Measurements from ENCODE around the gene PACRGL.
"Not testable (repeated sequence)": the region's sequence is repeated elsewhere in the genome, so short reads cannot be mapped to it uniquely, and the experiment has no call there.

Gene PACRGL

DNA sequence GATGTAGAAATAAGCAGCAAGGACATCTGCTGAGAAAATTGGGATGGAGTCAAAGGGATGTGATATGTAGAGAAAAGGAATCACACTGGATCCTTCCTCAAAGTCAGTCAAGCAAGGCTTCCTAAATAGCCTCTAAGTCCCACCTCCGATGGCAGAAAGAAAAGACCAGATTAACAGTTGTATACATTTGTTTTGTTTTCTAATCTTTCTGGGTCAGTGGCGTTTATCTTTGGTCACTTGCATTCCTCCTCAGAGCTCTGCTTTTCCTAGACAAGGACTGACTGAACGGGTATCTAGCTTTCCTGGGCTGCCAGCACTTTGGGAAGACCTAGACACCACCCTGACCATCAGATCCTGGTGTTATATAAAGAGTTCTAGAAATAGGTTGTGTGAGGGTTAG is 23.2 kb downstream of the PACRGL start:
- no peak for DNase-seq (ENCODE audit: low spot score)

DNA sequence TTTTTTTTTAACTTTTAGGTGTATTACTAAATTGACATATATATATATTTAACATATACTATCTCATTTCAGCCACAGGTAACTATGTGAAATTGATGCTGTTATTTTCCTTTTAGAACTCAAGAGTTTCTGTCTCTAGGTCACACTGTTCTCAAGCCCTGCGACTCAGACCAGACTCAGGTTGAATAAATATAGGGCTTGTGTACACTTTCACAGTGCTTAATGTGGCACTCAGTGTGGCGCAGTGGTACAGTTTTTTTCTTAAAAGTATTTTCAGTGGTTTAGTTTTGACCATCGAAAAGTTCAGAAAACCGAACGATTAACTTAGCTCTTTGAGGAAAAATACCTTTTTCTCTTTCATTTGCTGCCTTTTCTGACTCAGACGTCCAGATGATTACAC is 24.7 kb downstream of the PACRGL start:
- no peak for DNase-seq (ENCODE audit: low spot score)

DNA sequence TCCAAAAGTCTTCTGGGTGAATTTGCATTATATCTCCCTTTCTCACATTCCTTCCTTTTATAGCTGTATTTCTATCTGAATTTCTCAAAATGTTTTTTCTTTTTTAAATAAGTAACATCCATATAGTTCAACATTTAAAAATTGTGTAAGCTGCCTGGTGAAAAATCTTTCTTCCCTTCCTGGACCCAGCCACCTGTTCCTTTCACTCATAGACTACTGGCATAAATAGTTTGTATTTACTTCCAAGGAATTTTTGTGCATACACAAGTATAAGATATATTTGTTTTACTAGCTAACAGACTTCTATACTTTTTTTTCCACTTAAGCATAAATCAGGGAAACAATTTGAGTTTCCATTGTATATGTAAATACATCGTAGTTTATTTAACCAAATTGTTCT is 35.7 kb downstream of the PACRGL start:
- DNase-seq (ENCODE audit: low spot score), result no peak

DNA sequence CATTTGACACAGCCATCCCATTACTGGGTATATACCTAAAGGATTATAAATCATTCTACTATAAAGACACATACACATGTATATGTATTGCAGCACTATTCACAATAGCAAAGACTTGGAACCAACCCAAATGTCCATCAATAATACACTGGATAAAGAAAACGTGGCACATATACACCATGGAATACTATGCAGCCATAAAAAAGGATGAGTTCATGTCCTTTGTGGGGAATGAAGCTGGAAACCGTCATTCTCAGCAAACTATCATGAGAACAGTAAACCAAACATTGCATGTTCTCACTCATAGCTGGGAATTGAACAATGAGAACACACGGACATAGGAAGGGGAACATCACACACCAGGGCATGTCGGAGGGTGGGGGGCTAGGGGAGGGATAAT is 45.7 kb downstream of the PACRGL start:
- not testable (repeated sequence) for DNase-seq (ENCODE audit: low spot score)

DNA sequence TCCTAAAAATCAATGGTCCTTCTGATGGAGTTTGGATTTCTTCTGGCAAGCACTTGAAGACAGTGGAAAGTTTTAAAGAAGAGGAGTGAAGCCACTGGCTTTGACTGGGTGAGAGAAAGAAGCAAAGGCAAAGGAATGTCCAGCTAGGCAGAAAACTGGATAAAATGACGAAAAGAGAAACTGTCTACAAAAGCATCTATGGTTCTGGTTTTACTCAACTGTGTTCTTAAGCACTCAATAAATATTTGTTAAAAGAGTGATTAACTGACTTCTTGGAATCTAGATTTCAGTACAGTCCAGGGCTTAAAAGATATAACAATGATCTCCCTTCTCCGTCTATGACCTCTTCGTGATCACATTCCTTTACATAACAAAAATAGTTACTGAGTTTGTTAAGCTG is 52.4 kb downstream of the PACRGL start:
- no peak for DNase-seq (ENCODE audit: low spot score)

DNA sequence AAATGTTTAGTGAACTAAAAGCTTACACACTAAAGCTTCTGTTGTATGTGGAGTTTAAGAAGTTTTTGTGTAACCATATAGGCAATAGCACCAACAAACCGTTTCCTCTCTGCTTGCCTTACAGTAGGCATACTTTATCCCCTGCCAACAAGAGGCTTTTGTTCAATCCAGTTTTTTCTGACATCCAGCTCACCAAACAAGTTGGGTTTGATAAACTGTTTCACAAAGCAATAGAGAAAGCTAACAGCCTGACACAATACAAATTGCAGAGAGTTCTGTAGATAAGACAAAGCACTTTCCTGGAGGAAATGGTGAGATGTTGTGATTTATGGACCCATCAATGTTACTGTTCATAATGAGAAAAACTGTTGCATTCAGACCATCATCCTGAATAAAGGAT is 53.8 kb downstream of the PACRGL start:
- DNase-seq (ENCODE audit: low spot score), result no peak

DNA sequence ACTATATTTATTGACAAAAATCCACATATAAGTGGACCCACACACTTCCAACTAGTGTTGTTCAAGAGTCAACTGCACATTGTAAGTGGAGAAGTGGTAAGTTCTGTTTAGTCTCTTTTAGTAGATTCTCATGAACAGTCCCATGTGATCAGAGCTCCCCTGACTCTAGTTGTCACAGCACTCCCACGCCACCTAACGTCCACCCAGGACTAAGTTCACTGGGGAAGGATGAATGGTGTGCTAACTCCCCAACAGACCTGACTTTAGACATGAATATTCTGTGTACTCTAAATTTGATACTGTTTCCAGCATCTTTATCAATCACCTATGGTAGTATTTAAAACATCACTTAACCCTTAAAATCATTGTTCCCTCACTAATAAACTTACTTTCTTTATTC is 59.8 kb downstream of the PACRGL start:
- DNase-seq (ENCODE audit: low spot score), result peak; percentile 11

DNA sequence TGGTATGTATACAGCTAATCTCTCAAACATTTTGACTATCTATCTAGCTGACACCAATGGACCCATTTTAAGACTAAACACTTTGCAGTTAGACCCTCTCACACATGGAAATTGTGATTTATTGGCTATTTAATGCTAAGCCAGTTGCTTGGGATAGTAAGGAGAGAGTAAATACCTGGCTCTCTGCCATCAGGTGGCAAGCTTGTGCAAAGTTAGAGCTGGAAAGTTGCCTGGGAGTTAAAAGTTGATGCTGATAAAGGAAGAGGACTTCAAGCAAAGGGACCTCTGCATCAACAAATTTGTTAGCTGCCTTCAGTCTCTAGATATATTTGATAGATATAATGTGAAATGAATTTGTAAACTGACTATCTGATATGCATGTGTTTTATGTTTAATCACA is 61.1 kb downstream of the PACRGL start:
- no peak for DNase-seq (ENCODE audit: low spot score)

DNA sequence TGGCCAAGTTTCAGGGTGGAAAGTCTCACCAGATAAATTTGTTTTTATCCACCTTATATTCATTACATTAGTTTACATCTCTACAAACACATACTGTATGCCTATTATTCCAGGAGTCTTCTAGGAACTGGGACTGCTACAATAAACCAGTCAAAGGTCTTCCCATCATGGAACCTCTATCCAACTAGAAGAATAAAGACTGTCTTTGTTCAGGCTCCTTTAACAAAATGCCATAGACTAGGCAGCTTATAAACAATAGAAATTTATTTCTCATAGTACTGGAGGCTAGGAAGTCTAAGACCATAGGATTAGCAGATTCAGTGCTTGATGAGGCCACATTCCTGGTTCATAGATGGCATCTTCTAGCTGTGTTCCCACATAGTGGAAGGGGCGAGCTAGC is 61.6 kb downstream of the PACRGL start:
- no peak for DNase-seq (ENCODE audit: low spot score)

DNA sequence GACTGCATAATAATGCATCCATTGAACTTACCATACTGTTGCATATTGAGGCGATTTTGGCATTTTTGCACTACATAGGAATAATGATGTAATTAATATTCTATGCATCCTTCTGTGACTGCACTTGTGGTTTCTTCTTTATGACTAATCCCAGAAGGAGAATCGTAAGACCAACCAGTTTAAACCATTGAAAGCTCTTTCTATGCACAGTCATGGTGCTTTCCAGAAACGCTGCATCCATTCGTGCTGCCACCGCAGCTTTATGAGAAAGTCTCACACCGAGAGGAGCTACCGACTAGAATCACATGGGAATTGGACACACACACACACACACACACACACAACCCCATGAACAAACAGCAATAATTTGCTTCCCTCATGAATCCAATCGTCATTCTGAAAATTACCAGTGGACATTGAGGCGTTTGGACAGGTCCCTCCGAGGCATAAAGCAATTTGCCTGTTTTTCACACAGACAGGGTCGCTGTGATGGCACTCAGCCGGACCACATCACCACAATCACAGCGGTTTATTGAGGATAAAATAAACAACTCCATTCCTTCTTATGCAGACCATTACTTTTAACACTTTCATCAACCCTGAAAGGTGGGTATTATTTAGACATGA is 64.2 kb downstream of the PACRGL start:
- no peak for DNase-seq (ENCODE audit: low spot score)

DNA sequence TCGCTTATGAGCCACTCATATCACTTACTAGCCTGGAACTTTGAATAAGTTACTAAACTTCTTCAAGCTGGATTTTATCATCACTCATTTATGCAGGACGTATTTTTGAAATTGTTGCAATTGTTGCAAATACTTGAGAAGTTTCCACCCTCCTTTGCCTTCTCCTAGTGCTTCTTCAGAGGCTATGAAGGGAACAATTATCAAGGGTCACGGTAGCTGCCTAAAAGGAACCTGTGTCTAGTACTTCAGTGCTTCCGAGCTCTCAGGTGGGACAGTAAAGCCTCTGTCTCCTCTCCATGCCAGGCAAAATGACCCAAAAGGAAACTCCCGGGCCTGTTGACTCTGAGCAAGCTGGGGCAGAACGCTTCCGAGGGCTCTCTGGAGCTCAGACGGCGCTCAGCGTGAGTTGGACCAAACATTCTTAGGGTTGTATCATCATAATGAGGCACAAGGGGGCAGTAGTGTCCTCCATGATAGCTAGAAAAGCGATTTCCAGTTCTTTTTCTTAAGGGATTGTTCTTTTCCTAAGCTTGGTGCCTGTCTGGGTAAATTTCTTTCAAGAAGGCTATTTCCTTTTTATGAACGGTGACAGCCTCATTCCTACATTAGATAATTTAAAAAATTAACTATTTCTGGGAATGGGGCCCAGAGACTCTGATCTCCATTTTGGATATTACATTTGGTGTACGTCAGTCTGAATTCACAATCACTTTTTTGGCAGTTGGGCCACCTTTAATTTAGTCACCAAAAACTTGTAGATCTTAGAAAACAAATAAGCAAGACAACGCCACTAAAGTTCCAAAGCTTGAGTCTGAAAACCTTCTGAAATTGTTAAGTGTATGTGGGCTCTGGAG is 73.1 kb downstream of the PACRGL start:
- peak; percentile 76 for DNase-seq (ENCODE audit: low spot score)

DNA sequence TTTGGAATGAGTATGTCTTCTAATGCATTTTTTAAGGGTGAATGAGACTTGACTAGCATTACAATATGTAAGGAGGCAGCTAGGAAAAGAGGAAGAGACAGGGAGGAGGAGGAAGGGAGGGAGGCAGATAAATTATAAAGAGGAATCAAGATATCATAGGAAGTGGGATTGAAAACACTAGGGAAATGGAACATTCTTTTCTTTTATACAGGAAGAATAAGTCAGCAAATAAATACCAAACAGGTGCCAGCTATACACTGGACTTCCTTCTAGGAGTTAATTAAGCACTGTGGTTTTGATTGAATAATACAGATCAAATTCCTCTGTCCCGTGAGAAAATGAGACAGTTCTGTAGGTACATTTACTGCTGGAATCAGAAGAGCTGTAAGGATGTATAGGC is 78.6 kb downstream of the PACRGL start:
- DNase-seq (ENCODE audit: low spot score), result no peak

DNA sequence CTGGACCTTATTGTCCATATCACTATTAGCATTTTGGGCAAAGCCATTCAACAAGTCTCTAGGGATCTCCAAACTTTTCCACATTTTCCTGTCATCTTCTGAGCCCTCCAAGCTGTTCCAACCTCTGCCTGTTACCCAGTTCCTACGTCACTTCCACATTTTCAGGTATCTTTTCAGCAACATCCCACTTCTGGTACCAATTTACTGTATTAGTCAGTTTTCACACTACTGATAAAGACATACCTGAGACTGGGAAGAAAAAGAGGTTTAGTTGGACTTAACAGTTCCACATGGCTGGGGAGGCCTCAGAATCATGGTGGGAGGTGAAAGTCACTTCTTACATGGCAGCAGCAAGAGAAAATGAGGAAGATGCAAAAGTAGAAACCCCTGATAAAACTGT is 82.9 kb downstream of the PACRGL start:
- not testable (repeated sequence) for DNase-seq (ENCODE audit: low spot score)

DNA sequence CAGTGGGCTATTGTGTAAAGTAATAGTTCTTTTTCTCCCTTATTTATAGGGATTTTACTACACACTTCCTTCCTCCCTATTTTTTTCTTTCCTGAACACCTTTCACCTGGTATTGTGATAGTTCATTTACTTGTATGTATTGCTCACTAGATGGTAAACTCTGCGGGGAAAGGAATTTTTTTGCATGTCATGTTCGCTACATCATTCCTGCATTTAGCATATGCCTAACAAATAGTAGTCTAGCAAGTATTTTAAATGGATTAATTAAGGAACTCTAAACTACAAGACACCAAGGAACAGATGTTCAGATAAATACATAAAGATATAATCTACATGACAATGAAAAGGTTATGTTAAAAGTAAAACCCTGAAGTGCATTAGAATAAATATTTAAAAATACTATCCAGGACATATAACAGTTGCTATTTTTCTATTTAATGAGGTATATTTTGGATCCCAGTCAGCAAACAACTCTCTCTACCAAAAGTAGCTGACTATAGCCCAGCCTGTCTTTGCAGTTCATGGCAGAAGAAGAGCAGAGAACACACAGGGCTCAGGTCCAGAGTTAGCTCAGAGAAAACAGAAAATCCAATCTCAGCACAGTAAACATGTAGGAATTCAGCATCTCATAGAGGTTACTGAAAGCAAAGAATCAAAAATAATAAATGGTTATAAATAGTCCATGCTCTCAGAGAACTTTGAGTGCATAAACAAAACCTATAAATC is 87.8 kb downstream of the PACRGL start:
- no peak for DNase-seq (ENCODE audit: low spot score)

Data from iPS-NIHi11 (cell line).